Fibroblast of skin of left biceps (primary cell): ENCODE data around the gene GCNT2.
"Not testable (repeated sequence)": the region's sequence is repeated elsewhere in the genome, so short reads cannot be mapped to it uniquely, and the experiment has no call there.

Experiments
- DNase-seq, 2 experiments: peaks; one replicate each; pipeline ENCODE4 v3.0.0-alpha.2; 2013; ENCODE audit warnings: low read depth in 2 of 2

Gene GCNT2

DNA sequence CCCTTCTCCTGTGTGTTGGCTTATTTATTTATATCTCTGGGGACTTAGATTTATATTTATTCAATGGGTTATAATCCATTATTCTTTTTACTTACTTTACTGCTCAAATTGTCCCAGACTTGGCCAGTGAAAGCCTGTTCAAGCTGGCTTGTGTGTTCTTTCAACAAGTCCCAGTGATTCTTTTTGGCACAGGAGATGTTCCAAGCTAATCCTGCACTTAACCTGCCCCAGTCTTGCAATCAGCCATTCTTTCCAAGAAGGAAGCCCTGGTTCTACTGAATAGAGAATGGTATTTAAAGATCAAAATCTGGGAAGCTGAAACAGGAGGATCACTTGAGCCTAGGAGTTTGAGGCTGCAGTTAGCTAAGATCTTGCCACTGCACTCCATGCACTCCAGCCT lies 26.7 kb downstream of the GCNT2 start:
- no peak for DNase-seq

DNA sequence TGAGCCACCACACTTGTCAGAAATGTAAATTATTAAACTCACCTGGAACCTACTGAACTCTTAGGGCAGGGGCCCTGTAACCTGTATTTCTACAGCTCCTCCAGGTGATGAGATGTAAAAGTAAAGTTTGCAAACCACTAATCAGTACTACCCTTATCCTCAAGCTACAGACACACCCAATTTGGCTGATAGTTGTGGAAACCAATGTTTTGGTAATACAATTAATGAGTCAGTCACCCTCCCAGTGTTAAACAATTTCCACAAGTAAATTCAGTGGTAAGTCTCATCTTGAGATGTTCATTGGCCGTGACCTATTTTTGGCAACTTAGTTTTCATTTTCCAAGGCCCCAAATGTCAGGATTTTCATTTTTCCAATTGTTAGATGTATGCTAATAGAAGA lies 29.6 kb downstream of the GCNT2 start:
- no peak for DNase-seq

DNA sequence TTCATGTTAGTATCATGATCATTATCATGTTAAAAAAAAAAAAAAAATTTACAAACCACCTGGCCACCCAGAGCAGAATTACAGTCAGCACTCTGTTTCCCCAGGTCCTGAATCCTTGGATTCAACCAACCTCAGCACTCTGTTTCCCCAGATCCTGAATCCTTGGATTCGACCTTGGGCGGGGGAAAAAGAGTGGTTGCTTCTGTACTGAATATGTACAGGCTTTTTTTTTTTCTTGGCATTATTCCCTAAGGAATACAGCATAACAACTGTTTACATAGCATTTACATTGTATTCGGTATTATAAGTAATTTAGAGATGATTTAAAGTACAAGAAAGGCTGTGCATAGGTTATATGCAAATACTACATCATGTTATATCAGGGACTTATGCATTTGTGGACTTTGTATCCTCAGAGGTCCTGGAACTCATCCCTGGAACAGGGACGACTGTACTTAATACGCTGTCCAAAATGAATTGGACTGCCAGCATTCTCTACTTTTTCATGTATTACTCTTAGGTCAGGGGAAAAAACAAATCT lies 31.2 kb downstream of the GCNT2 start:
- no peak for DNase-seq

DNA sequence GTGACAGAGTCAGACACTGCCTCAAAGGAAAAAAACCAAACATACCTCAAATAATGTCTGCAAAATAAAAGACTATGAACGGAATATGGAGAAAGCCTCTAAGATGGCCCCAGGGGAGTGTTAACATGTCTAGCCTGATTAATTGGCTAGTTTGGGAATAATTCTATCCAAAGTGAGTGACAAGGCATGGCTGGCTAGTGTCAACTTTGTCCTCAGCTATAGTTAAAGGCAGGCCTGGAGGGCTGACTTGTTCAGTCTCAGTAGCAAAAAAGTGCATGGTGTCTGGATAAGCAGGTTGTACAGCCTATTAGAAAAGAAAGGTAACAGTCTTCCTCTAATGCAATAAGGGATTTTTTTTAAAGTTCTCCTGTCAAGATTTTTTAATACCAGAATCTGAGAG lies 32.7 kb downstream of the GCNT2 start:
- DNase-seq, result no peak

DNA sequence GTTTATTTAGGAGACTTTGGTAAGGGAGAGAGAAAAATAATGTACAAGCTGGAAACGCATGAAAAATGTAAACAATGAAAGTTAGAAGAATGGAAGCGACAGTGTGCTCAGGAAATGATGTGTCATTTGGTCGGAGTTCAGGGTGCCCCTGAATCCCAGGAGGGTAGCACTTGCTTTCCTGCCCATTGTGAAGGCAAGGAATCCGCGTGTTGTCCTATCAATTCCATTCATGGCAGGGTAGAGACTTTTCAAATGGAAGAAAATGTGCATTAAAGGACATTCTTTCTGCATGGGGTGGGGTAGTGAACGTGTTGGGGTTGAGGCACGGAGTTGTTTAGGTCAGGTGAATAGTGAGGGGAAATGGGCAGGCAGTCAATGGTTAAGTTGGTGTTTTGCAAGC lies 33.7 kb downstream of the GCNT2 start:
- no peak for DNase-seq

DNA sequence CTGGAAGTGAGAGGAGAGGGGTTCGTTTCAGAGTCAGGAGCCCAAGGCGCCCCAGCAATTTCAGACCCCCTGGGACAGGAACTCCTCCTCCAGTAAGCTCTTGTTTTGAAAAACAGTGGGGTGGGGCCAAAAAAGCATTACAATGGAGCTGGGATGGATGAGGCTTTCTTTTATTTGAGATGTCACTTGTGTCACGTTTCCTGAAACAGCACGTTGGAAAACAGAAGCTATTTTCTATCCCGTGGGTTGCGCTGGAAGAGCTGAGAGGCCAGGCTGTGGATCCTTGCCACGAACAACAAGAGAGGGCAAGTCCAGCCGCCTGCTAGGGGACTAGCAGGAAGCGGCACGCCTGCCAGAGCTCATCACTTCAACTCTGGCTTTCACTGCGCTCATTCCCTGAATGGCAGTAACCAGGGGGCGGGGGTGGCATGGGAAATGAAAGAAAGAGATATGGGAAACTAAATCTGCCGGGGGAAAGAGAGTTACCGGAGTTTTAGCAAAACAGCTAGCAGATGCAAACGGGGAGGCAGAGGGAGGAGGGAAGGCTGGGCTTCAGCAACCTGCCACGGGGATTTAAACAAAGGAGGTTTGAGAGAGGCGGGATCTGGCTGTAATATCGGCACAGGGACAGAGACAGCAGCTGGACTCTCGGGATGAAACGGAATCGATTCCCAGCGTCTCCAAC lies 34.6 kb downstream of the GCNT2 start:
- DNase-seq, result no peak

DNA sequence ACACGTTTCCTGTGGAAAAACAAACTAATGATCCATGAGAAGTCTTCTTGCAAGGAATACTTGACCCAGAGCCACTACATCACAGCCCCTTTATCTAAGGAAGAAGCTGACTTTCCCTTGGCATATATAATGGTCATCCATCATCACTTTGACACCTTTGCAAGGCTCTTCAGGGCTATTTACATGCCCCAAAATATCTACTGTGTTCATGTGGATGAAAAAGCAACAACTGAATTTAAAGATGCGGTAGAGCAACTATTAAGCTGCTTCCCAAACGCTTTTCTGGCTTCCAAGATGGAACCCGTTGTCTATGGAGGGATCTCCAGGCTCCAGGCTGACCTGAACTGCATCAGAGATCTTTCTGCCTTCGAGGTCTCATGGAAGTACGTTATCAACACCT lies 35.4 kb downstream of the GCNT2 start:
- DNase-seq, result no peak

DNA sequence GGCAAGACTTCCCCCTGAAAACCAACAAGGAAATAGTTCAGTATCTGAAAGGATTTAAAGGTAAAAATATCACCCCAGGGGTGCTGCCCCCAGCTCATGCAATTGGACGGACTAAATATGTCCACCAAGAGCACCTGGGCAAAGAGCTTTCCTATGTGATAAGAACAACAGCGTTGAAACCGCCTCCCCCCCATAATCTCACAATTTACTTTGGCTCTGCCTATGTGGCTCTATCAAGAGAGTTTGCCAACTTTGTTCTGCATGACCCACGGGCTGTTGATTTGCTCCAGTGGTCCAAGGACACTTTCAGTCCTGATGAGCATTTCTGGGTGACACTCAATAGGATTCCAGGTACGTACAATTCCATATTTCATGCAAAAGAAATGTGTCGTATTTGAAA lies 35.8 kb downstream of the GCNT2 start:
- DNase-seq, result no peak

DNA sequence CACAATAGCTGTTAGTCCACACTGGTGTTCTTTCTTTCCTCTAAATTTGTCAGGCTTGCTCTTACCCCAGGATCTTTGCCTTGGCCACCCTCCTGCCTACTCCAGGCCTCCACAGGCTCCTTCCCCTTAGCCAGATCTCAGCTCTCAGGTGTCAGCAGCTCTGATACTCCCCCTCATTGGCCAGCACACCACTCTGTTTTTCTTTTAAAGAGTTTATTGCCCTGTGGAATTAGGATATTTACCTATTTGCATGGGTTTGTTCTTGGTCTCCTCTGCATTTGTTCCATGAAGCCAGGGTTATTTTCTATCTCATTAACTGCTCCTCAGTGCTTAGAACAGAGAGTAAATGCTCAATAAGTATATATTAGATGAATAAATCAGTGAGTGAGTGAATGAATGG lies 36.8 kb downstream of the GCNT2 start:
- DNase-seq, result no peak

DNA sequence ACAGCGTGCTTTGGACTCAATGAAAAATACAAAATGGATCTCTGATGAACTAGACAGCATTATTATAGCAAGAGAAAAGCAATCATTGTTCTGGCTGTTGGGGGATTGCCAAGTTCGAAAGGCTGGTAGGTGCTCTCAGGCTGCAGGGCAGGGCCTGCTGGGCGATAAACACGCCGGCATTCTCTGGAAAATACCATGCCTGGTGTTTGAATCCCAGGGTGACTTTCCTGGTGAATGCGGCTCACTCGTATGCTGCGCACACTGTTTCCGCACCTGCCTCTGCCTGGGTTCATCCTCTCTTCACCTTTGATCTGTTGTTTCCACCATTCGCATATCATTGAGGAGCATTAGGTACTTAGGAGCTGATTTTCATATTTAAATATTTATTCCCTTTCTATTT lies 37.4 kb downstream of the GCNT2 start:
- DNase-seq, result no peak

DNA sequence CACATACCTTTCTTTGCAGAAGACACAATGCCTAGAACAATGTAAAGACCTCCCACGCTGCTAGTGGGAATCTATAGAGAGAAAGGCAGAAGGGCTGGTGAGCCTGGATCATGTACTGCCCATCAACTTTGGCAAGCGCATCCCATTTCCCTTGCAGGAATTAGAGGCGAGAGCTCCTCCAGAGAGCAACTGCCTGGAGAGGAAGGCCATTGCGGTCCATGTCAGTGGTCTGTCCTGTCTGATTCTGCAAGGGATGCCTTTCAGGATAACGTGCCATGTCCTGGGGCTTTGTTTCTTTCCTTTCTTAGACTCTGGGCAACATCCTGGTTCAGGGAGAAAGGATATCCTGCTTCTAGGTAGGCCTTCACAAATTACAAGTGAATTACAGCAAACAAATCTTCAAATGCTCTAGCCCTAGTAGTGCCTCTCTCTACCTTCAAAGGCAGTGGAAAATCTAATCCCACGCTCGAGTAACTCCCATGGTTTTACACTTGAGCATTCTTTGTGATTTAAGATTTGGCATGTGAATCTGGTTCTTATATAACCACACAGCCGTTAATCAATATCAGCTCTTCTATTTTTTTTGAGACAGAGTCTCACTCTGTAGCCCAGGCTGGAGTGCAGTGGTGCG lies 38.5 kb downstream of the GCNT2 start:
- DNase-seq, result no peak

DNA sequence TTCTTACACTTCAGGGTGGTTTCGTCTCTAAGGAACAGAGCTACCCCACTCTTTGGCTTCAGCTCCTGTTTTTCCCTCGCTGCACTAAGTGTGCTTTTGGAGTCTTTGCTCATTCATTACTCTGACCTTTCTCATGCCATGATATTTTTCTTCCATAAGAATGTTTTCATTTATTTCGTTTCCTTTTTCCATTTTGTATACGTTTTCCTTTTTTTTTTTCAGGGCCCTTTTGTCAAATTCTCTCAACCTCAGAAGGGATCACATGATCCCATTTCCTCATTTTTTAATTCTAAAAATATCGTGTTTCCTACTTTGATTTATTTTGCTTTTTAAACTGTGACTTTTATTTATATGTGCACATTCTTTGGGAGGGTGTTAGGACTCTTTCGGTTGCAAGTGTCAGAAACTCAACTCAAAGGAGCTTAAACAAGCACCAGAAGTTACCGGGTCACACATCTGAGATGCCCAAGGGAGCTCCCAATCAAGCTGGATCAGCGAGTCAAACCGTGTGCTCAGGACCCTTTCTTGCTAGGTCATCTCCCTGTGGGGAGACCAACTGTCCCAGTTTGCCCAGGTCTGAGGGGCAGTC lies 40.6 kb downstream of the GCNT2 start:
- DNase-seq, result no peak

DNA sequence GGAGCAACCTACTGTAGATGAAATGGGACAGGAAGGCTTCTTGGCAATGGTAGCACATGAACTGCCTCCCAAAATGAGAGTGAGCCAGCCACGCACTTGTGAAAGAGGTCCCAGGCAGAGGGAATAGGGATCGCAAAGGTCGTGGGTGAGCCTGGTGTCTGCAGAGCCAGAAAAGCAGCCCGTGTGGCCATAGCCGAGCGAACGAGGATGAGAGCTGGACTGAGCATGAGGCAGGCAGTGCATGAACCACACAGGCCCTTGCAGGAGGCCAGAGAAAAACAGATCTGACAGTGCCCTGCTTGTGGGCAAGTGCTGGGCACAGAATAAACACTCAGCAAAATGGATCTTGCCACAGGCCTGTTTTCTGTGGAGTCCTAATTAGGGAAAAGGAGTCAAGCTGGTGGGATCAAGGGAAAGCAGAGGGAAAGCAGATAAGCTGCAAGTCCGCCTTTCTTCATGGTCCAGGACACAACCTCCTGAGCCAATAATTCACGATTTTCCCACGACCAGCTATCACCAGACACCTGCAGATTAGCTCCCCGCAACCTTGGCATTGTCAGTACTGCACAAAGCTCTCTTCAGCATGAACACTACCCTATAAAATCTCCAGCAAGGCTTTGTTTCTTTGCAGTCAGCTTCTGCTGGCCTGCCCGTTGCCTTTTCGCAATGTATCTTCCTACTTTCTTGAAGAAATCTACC lies 44.0 kb downstream of the GCNT2 start:
- DNase-seq, result no peak

DNA sequence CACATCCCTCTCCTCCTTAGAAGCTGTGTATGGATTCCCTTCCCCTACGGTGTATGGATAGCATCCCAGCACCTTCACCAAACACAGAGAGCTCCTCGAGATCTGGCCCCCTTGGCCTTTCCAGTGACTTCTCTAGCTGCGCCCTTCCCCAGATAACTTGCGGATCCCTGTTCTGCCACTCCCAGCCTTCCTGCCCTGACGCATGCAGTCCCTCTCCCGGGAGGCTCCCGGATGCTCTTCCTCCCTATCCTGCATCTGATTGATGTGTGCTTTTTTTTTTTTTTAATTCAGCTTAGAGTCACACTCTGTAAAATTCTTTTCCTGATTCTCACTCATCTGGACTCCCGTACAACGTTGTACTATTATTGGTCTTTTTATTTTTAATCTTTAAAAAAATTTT lies 44.8 kb downstream of the GCNT2 start:
- DNase-seq, result no peak

DNA sequence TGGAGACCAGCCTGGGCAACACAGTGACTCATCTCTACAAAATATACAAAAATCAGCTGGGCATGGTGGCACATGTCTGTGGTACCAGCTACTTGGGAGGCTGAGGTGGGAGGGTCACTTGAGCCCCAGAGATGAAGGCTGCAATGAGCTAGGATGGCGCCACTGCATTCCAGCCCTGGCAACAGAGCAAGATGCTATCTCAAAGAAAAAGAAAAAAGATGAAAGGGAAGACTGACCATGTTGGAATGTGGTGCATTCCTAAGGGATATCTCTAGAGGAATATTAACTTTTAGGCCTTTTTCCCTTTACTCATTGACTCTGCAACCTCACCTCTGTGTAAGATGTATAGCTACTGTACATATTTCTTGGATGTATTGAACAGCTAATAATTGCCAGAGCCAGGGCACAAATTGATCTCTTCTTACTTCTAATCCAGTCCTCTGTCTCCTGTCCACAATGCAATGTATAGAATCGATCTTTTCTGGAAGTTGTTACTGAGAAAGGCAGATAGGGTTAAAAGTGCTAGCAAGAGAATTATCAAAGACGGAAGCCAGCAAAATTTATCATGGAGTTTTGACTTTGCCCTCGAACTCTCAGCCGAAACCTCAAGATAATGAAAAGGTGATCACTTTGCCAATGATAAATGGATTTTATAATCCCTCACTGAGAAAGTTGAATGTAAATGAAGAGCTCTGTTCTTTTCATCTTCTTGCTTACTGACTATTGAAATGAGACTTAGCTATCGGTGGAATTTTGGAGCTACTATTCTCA lies 46.3 kb downstream of the GCNT2 start:
- no peak for DNase-seq

DNA sequence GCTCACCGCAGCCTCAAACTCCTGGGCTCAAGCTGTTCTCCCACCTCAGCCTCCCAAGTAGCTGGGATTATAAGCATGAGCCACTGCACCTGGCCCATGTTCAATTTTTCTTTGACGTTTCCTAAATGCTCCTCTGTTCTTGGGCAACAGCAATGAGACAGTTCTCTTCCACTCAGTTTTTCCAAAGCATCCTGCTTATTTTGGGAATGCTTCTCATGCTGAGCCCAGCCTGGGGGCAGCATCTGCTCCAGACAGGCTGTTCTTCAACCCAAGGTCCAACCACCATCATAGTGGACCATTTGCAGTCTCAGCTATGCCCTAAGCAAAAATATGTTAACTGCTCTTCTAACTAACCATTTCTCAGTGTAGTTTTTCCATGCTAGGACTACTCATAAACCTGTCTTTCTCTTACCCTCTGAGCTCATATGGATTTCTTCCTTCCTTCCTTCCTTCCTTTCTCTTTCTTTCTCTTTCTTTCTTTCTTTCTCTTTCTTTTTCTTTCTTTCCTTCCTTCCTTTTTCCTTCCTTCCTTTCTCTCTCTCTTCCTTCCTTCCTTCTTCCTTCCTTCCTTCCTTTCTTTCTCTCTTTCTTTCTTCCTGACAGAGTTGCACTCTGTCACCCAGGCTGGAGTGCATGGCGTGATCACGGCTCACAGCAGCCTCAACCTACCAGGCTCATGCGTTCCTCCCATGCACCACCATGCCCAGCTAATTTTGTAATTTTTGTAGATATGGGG lies 48.4 kb downstream of the GCNT2 start:
- no peak for DNase-seq

DNA sequence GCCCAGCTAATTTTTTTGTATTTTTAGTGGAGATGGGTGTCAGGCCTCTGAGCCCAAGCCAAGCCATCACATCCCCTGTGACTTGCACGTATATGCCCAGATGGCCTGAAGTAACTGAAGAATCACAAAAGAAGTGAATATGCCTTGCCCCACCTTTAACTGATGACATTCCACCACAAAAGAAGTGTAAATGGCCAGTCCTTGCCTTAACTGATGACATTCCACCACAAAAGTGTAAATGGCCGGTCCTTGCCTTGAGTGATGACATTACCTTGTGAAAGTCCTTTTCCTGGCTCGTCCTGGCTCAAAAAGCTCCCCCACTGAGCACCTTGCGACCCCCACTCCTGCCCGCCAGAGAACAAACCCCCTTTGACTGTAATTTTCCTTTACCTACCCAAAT lies 54.4 kb downstream of the GCNT2 start:
- not testable (repeated sequence) for DNase-seq

DNA sequence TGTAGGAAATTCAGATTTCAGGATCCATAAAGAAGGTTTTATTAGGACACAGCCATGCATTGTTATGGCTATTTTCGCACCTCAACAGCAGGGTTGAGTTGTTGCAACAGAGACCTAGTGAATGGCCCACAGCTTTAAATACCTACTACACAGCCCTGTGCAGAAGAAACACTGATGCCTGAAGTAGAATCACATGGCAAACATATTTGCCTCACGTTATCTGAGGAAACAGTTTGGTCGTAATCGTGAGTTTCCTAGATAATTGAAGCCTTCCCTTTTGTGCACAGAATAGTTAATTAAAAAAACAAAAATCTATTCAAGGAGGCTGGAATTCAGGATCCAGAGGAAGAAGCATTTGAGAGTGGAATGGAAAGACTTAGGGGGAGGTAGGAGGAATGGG lies 55.1 kb downstream of the GCNT2 start:
- no peak for DNase-seq

DNA sequence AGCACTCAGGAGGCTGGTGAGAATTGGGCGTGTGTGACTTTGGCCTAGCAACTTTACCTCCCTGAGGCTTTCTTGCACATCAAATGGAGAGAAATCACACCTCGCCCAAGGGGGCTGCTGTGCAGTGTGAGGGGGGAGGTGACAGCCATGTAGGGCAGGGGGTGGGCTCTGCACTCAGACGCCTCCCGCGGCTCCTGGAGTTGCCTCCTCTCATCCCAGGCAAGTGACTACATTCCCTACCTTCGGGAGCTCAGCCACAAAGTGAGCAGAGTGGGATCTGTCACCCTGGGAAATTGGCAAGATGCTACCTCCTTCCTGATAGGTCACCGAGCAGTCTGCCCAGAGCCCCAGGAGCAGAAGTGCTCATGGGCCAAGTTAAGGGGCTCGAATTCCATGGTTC lies 56.0 kb downstream of the GCNT2 start:
- DNase-seq, result no peak

DNA sequence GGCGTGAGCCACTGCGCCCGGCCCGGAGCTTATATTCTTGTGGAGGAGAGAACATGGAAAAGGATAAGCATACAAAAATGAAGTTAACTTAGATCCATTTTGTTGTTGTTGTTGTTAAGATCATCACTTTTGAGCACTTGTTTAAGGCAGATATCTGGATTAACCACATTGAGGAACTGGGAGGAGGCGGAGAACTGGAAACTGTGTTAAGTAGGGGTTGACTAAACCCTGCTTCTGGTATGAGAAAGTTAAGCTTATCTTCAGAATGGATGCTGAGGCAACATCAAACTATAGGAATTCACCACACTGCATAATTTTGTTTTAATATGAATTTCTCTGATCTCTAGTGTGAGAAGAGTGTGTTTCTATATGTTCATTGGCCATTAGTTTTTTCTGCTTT lies 57.6 kb downstream of the GCNT2 start:
- DNase-seq, result no peak

DNA sequence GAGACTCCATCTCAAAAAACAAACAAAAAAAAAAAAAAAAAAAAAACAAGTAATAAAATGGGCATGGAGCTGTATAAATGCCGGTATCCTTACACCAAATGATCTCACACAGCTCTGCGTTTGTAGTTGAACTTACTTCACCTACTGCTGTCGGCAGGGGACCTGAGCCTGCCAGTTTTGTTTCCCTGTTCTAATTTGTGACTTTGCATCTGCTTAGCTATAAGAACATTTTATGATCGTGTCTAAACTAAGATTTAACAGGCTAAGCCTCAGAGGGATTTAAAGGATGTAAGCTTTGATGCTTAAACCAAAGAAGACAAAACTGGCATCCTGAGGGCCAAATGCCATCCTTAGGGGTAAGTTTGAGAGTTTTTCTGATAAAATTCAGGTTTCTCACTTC lies 58.7 kb downstream of the GCNT2 start:
- DNase-seq, result no peak
